ENCODE data around the gene MRPS34.

DNA sequence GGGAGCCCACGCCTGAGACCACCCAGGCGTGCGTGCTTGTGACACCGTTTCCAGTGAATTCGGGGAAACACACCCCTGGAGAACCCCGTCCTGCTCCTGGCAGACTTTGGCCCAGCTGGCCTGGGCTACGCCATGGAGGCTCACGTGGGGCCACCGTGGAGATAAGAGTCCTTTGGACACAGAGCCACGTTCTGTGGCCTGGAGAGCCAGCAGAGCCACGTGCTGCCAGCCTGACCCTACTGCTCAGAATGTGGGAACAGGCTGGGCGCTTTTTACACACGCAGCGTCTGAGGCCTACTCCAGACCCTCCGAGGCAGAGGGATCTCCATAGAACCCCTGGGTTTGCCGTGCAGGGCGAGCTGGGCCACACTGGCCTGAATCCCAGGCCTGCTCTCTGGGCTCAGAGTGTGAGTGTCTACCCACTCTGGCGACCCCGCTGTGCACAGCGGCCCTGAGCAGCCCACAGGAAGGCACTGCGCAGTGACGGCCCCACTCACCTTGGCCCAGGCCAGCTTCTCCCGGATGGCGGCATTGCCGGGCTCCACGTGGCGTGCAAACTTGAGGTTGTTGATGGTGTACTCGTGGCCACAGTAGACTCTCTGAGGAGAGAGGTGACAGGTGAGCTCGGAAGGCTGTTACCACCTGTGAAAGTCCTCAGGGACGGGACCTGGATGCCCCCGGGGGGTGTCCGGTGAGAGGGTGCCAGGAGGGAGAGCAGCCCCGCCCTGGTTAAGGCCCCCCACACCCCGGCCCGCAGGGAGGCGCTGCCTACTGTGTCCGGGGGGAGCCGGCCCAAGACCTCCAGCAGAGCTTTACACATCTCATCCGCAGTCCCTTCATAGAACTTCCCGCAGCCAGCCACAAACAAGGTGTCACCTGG is 43.7 kb upstream of the MRPS34 start:
- TF ChIP-seq, protein P1, sequence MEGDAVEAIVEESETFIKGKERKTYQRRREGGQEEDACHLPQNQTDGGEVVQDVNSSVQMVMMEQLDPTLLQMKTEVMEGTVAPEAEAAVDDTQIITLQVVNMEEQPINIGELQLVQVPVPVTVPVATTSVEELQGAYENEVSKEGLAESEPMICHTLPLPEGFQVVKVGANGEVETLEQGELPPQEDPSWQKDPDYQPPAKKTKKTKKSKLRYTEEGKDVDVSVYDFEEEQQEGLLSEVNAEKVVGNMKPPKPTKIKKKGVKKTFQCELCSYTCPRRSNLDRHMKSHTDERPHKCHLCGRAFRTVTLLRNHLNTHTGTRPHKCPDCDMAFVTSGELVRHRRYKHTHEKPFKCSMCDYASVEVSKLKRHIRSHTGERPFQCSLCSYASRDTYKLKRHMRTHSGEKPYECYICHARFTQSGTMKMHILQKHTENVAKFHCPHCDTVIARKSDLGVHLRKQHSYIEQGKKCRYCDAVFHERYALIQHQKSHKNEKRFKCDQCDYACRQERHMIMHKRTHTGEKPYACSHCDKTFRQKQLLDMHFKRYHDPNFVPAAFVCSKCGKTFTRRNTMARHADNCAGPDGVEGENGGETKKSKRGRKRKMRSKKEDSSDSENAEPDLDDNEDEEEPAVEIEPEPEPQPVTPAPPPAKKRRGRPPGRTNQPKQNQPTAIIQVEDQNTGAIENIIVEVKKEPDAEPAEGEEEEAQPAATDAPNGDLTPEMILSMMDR (IDR thresholded peaks at IDR 0.05; ENCODE audit: low read length): no peak
- no peak for TF ChIP-seq EZH2 (optimal IDR thresholded peaks at IDR 0.05; ENCODE audit: low read depth, low read length)
